Skeletal muscle satellite cell (primary cell): Measurements from ENCODE around the gene TJP3.

ENCODE experiments used
- H3K27me3 ChIP-seq: 2 replicates; pipeline ENCODE4 v1.7.0; 2013; ENCODE audit warnings: low read length; ENCODE audit not compliant: control insufficient read depth, insufficient read depth
- H3K36me3 ChIP-seq: 2 replicates; pipeline ENCODE4 v1.7.0; 2013; ENCODE audit warnings: mild to moderate bottlenecking, control low read depth, low read length; ENCODE audit not compliant: insufficient read depth
- H3K4me1 ChIP-seq: 2 replicates; pipeline ENCODE4 v1.7.0; 2013; ENCODE audit warnings: low read length; ENCODE audit not compliant: control insufficient read depth, insufficient read depth
- H3K4me2 ChIP-seq: 2 replicates; pipeline ENCODE4 v1.7.0; 2013; ENCODE audit warnings: mild to moderate bottlenecking, low read length
- H3K4me3 ChIP-seq: 2 replicates; pipeline ENCODE4 v1.7.0; 2013; ENCODE audit warnings: low read length
- H3K9ac ChIP-seq: 2 replicates; pipeline ENCODE4 v1.7.0; 2013; ENCODE audit warnings: mild to moderate bottlenecking, low read depth, low read length, moderate library complexity
- H3K9me3 ChIP-seq: replicated peaks from 2 replicates; pipeline ENCODE4 v1.7.0; 2013; ENCODE audit warnings: mild to moderate bottlenecking, control low read depth, low read length

The TJP3 gene

GRCh38 chr19:3725121-3725520, 16.9 kb downstream of the TJP3 start:
- Histone ChIP-seq H3K36me3 (no peaks in the 10 kb centered on the region), H3K9me3 (no peaks in the 10 kb centered on the region), H3K9ac (no peak overlapping the region), H3K27me3 (peaks cover 40% of the 10 kb centered on the region), H3K4me1 (peaks cover 8% of the 10 kb centered on the region), H3K4me2 (no peak overlapping the region), H3K4me3 (no peak overlapping the region)

- Histone ChIP-seq H3K36me3 (no peaks in the 10 kb centered on the region), H3K27me3 (peaks cover 34% of the 10 kb centered on the region), H3K9ac (no peak overlapping the region), H3K9me3 (no peaks in the 10 kb centered on the region), H3K4me2 (no peak overlapping the region), H3K4me1 (peaks cover 8% of the 10 kb centered on the region), H3K4me3 (no peak overlapping the region)
Measured at GRCh38 chr19:3725640-3726310, 17.6 kb downstream of the TJP3 start.

GRCh38 chr19:3730457-3730958, 22.3 kb downstream of the TJP3 start:
- no peak overlapping the region for H3K4me2 ChIP-seq
- H3K36me3 ChIP-seq, result no peaks in the 10 kb centered on the region
- H3K9me3 ChIP-seq, result no peaks in the 10 kb centered on the region
- no peak overlapping the region for H3K9ac ChIP-seq
- H3K4me1 ChIP-seq, result peaks cover 8% of the 10 kb centered on the region
- H3K4me3 ChIP-seq, result no peak overlapping the region
- H3K27me3 ChIP-seq, result peaks cover 10% of the 10 kb centered on the region

GRCh38 chr19:3732108-3732507, 23.9 kb downstream of the TJP3 start:
- Histone ChIP-seq H3K9ac (no peak overlapping the region), H3K4me2 (no peak overlapping the region), H3K4me1 (peaks cover 8% of the 10 kb centered on the region), H3K9me3 (no peaks in the 10 kb centered on the region), H3K27me3 (peaks cover 12% of the 10 kb centered on the region), H3K4me3 (no peak overlapping the region), H3K36me3 (no peaks in the 10 kb centered on the region)

- Histone ChIP-seq H3K9me3 (no peaks in the 10 kb centered on the region), H3K4me3 (no peak overlapping the region), H3K9ac (no peak overlapping the region), H3K4me2 (no peak overlapping the region), H3K27me3 (peaks cover 27% of the 10 kb centered on the region), H3K4me1 (no peaks in the 10 kb centered on the region), H3K36me3 (no peaks in the 10 kb centered on the region)
Measured at GRCh38 chr19:3733549-3734309, 25.5 kb downstream of the TJP3 start.

- no peak overlapping the region for H3K4me3 ChIP-seq
- H3K4me1 ChIP-seq, result no peaks in the 10 kb centered on the region
- no peak overlapping the region for H3K9ac ChIP-seq
- no peaks in the 10 kb centered on the region for H3K9me3 ChIP-seq
- peaks cover 27% of the 10 kb centered on the region for H3K27me3 ChIP-seq
- H3K4me2 ChIP-seq, result no peak overlapping the region
- no peaks in the 10 kb centered on the region for H3K36me3 ChIP-seq
Measured at GRCh38 chr19:3734310-3734600, 26.1 kb downstream of the TJP3 start.

- peaks cover 27% of the 10 kb centered on the region for H3K27me3 ChIP-seq
- no peaks in the 10 kb centered on the region for H3K9me3 ChIP-seq
- no peak overlapping the region for H3K4me2 ChIP-seq
- H3K4me1 ChIP-seq, result no peaks in the 10 kb centered on the region
- no peak overlapping the region for H3K9ac ChIP-seq
- H3K36me3 ChIP-seq, result no peaks in the 10 kb centered on the region
- H3K4me3 ChIP-seq, result no peak overlapping the region
Measured at GRCh38 chr19:3736106-3736724, 28.0 kb downstream of the TJP3 start.

GRCh38 chr19:3737487-3738205, 29.5 kb downstream of the TJP3 start:
- no peak overlapping the region for H3K4me2 ChIP-seq
- H3K27me3 ChIP-seq, result peaks cover 27% of the 10 kb centered on the region
- no peaks in the 10 kb centered on the region for H3K36me3 ChIP-seq
- H3K4me1 ChIP-seq, result no peaks in the 10 kb centered on the region
- no peak overlapping the region for H3K4me3 ChIP-seq
- no peaks in the 10 kb centered on the region for H3K9me3 ChIP-seq
- no peak overlapping the region for H3K9ac ChIP-seq

GRCh38 chr19:3738477-3739220, 30.5 kb downstream of the TJP3 start:
- Histone ChIP-seq H3K36me3 (no peaks in the 10 kb centered on the region), H3K9ac (no peak overlapping the region), H3K9me3 (no peaks in the 10 kb centered on the region), H3K4me3 (no peak overlapping the region), H3K4me1 (no peaks in the 10 kb centered on the region), H3K4me2 (no peak overlapping the region), H3K27me3 (peaks cover 27% of the 10 kb centered on the region)

- no peaks in the 10 kb centered on the region for H3K36me3 ChIP-seq
- H3K9ac ChIP-seq, result no peak overlapping the region
- peaks cover 24% of the 10 kb centered on the region for H3K27me3 ChIP-seq
- no peaks in the 10 kb centered on the region for H3K9me3 ChIP-seq
- no peaks in the 10 kb centered on the region for H3K4me1 ChIP-seq
- H3K4me2 ChIP-seq, result no peak overlapping the region
- no peak overlapping the region for H3K4me3 ChIP-seq
Measured at GRCh38 chr19:3740431-3740830, 32.2 kb downstream of the TJP3 start.

- Histone ChIP-seq H3K9ac (no peak overlapping the region), H3K9me3 (no peaks in the 10 kb centered on the region), H3K27me3 (peaks cover 7% of the 10 kb centered on the region), H3K4me2 (no peak overlapping the region), H3K4me1 (no peaks in the 10 kb centered on the region), H3K36me3 (no peaks in the 10 kb centered on the region), H3K4me3 (no peak overlapping the region)
Measured at GRCh38 chr19:3743486-3743885, 35.3 kb downstream of the TJP3 start.
